ENCODE data around the gene RNF208.

- TF ChIP-seq CTCF (IDR thresholded peaks at IDR 0.05), result no peak
- TF ChIP-seq POLR2AphosphoS5 (IDR thresholded peaks at IDR 0.05), result no peak
These were observed 29.1 kb upstream of the RNF208 start, which contains the start of gene STPG3 for GRCh38 chr9:137251194-137251461.
